HUES48 (cell line): ENCODE measurements around the gene CKMT2.

Experiments
- H3K27ac ChIP-seq: one replicate; pipeline ENCODE4 v1.7.0; 2013; ENCODE audit warnings: low read depth, low read length, inconsistent platforms
- H3K27me3 ChIP-seq: 2 replicates; pipeline ENCODE4 v1.6.1; 2013; ENCODE audit warnings: mild to moderate bottlenecking, low read length; ENCODE audit not compliant: control insufficient read depth, insufficient read depth
- H3K36me3 ChIP-seq: 2 replicates; pipeline ENCODE4 v1.6.1; 2013; ENCODE audit warnings: low read length; ENCODE audit not compliant: control insufficient read depth, insufficient read depth
- H3K4me1 ChIP-seq: 2 replicates; pipeline ENCODE4 v1.6.1; 2013; ENCODE audit warnings: mild to moderate bottlenecking, low read length; ENCODE audit not compliant: control insufficient read depth, insufficient read depth
- H3K4me3 ChIP-seq: 2 replicates; pipeline ENCODE4 v1.5.1; 2013; ENCODE audit warnings: mild to moderate bottlenecking, low read depth, low read length
- H3K9ac ChIP-seq: 2 replicates; pipeline ENCODE4 v1.6.1; 2013; ENCODE audit warnings: mild to moderate bottlenecking, low read depth, low read length, moderate library complexity
- H3K9me3 ChIP-seq: 2 replicates; pipeline ENCODE4 v1.6.1; 2013; ENCODE audit warnings: low read length; ENCODE audit not compliant: control insufficient read depth, insufficient read depth

Gene CKMT2

GRCh38 chr5:81235287-81236072 is 2.4 kb downstream of the CKMT2 start:
- Histone ChIP-seq H3K9ac (no peak overlapping the region), H3K27ac (no peak overlapping the region), H3K4me1 (peaks cover 17% of the 10 kb centered on the region)

GRCh38 chr5:81238460-81238859 is 5.3 kb downstream of the CKMT2 start:
- Histone ChIP-seq H3K27ac (no peak overlapping the region), H3K9me3 (no peaks in the 10 kb centered on the region), H3K27me3 (no peaks in the 10 kb centered on the region), H3K36me3 (no peaks in the 10 kb centered on the region), H3K9ac (no peak overlapping the region), H3K4me1 (peaks cover 9% of the 10 kb centered on the region), H3K4me3 (no peak overlapping the region)

More at GRCh38 chr5:81235287-81236072, 2.4 kb downstream of the CKMT2 start:
- H3K27me3 ChIP-seq, result no peaks in the 10 kb centered on the region
- H3K9me3 ChIP-seq, result no peaks in the 10 kb centered on the region
- H3K4me3 ChIP-seq, result no peak overlapping the region
- H3K36me3 ChIP-seq, result no peaks in the 10 kb centered on the region

- Histone ChIP-seq H3K36me3 (no peaks in the 10 kb centered on the region), H3K9ac (no peak overlapping the region), H3K27me3 (no peaks in the 10 kb centered on the region), H3K4me3 (no peak overlapping the region), H3K4me1 (no peaks in the 10 kb centered on the region; the same call in 1 of the 2 replicates), H3K27ac (no peak overlapping the region), H3K9me3 (no peaks in the 10 kb centered on the region)
These were observed 6.5 kb downstream of the CKMT2 start for GRCh38 chr5:81239613-81240012.

GRCh38 chr5:81241001-81241400 is 7.9 kb downstream of the CKMT2 start:
- Histone ChIP-seq H3K27me3 (no peaks in the 10 kb centered on the region), H3K27ac (no peak overlapping the region), H3K4me3 (no peak overlapping the region), H3K9ac (no peak overlapping the region), H3K9me3 (no peaks in the 10 kb centered on the region), H3K4me1 (no peaks in the 10 kb centered on the region), H3K36me3 (no peaks in the 10 kb centered on the region)

GRCh38 chr5:81241961-81242648 is 9.0 kb downstream of the CKMT2 start:
- Histone ChIP-seq H3K4me3 (no peak overlapping the region), H3K27ac (no peak overlapping the region), H3K27me3 (no peaks in the 10 kb centered on the region), H3K9me3 (no peaks in the 10 kb centered on the region), H3K9ac (no peak overlapping the region), H3K4me1 (peaks cover 2% of the 10 kb centered on the region; the same call in 1 of the 2 replicates), H3K36me3 (no peaks in the 10 kb centered on the region)

GRCh38 chr5:81242906-81243436 is 9.8 kb downstream of the CKMT2 start:
- peaks cover 7% of the 10 kb centered on the region; the same call in 1 of the 2 replicates for H3K4me1 ChIP-seq
- H3K27ac ChIP-seq, result no peak overlapping the region
- no peaks in the 10 kb centered on the region for H3K9me3 ChIP-seq
- H3K27me3 ChIP-seq, result no peaks in the 10 kb centered on the region
- no peak overlapping the region for H3K9ac ChIP-seq
- no peaks in the 10 kb centered on the region for H3K36me3 ChIP-seq
- no peak overlapping the region for H3K4me3 ChIP-seq

- H3K9me3 ChIP-seq, result no peaks in the 10 kb centered on the region
- no peaks in the 10 kb centered on the region for H3K27me3 ChIP-seq
- H3K36me3 ChIP-seq, result no peaks in the 10 kb centered on the region
- H3K4me3 ChIP-seq, result no peak overlapping the region
- H3K9ac ChIP-seq, result no peak overlapping the region
- peaks cover 7% of the 10 kb centered on the region; the same call in 1 of the 2 replicates for H3K4me1 ChIP-seq
- H3K27ac ChIP-seq, result no peak overlapping the region
These were observed 11.3 kb downstream of the CKMT2 start for GRCh38 chr5:81244451-81244850.

GRCh38 chr5:81245871-81246235 is 12.7 kb downstream of the CKMT2 start:
- no peak overlapping the region for H3K27ac ChIP-seq

GRCh38 chr5:81246697-81247096 is 13.6 kb downstream of the CKMT2 start:
- no peaks in the 10 kb centered on the region for H3K27me3 ChIP-seq
- H3K4me1 ChIP-seq, result peaks cover 7% of the 10 kb centered on the region; the same call in 1 of the 2 replicates
- H3K4me3 ChIP-seq, result no peak overlapping the region
- no peak overlapping the region for H3K9ac ChIP-seq
- H3K27ac ChIP-seq, result peak overlapping the region; percentile 75
- H3K9me3 ChIP-seq, result no peaks in the 10 kb centered on the region
- H3K36me3 ChIP-seq, result no peaks in the 10 kb centered on the region

More at GRCh38 chr5:81245871-81246235, 12.7 kb downstream of the CKMT2 start:
- no peak overlapping the region for H3K4me3 ChIP-seq
- no peaks in the 10 kb centered on the region for H3K27me3 ChIP-seq
- H3K36me3 ChIP-seq, result no peaks in the 10 kb centered on the region
- H3K9me3 ChIP-seq, result no peaks in the 10 kb centered on the region
- no peak overlapping the region for H3K9ac ChIP-seq
- peaks cover 7% of the 10 kb centered on the region; the same call in 1 of the 2 replicates for H3K4me1 ChIP-seq

GRCh38 chr5:81247441-81247972 is 14.4 kb downstream of the CKMT2 start:
- H3K9ac ChIP-seq, result no peak overlapping the region

GRCh38 chr5:81249240-81249639 is 16.1 kb downstream of the CKMT2 start:
- Histone ChIP-seq H3K36me3 (no peaks in the 10 kb centered on the region), H3K27me3 (no peaks in the 10 kb centered on the region), H3K4me1 (peaks cover 7% of the 10 kb centered on the region; the same call in 1 of the 2 replicates), H3K9ac (no peak overlapping the region), H3K27ac (no peak overlapping the region), H3K9me3 (no peaks in the 10 kb centered on the region), H3K4me3 (no peak overlapping the region)

More at GRCh38 chr5:81247441-81247972, 14.4 kb downstream of the CKMT2 start:
- no peaks in the 10 kb centered on the region for H3K9me3 ChIP-seq
- H3K27ac ChIP-seq, result peak overlapping the region; percentile 75
- no peak overlapping the region for H3K4me3 ChIP-seq
- H3K4me1 ChIP-seq, result peaks cover 7% of the 10 kb centered on the region; the same call in 1 of the 2 replicates
- H3K36me3 ChIP-seq, result no peaks in the 10 kb centered on the region
- no peaks in the 10 kb centered on the region for H3K27me3 ChIP-seq
